GM12873 (cell line): Measurements from ENCODE around the gene FBN2.

Experiments
- TF ChIP-seq, protein P1 (sequence below): IDR thresholded peaks from 2 replicates; pipeline ENCODE4 v1.5.1; 2012; ENCODE audit warnings: low read depth, mild to moderate bottlenecking, moderate library complexity, low read length, control low read depth; ENCODE audit not compliant: insufficient read depth; ENCODE audit errors: missing control alignments

Gene FBN2

GRCh38 chr5:128546658-128547281 lies 8.7 kb upstream of the FBN2 start:
- TF ChIP-seq, protein P1, sequence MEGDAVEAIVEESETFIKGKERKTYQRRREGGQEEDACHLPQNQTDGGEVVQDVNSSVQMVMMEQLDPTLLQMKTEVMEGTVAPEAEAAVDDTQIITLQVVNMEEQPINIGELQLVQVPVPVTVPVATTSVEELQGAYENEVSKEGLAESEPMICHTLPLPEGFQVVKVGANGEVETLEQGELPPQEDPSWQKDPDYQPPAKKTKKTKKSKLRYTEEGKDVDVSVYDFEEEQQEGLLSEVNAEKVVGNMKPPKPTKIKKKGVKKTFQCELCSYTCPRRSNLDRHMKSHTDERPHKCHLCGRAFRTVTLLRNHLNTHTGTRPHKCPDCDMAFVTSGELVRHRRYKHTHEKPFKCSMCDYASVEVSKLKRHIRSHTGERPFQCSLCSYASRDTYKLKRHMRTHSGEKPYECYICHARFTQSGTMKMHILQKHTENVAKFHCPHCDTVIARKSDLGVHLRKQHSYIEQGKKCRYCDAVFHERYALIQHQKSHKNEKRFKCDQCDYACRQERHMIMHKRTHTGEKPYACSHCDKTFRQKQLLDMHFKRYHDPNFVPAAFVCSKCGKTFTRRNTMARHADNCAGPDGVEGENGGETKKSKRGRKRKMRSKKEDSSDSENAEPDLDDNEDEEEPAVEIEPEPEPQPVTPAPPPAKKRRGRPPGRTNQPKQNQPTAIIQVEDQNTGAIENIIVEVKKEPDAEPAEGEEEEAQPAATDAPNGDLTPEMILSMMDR, result no peak

DNA sequence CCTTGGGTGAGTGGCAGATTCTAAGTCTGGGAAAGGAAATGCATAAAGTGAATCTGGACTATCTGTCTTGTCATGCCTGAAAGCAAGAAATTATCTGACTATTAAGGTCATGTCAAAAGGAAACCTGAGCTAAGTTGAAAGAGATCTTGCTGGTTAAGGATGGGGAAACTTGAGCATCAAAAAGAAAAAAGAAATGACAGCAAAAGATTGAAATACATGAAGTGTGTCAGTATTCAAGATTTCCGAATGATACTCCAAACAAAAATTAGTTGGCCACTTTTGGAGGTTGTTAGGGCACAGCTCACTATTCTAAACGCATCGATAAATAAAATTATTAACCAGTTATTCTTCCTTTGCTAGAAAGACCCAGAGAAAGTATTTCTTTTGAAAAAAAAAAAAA lies 3.3 kb upstream of the FBN2 start:
- TF ChIP-seq, protein P1, result no peak

DNA sequence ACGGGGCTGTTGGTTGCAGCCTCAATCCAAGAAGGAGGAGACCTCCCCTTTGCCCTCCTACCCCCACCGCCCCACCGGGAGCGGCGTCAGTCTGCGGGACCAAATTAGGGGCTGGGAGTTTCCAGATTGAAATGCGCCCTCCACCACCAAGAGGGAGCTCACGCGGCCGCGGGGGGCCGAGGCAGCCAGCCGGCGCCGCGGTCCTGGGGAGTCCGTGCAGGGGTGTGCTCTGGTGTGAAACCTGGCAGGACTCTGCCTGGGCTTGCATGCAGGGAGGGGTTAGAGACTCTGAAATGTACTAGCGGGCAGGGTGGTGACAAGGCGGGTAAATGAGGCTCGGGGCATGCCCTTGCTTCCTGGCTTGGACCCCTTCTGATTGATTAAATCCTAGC lies 989 bp upstream of the FBN2 start:
- TF ChIP-seq, protein P1, result no peak

GRCh38 chr5:128538250-128539037 lies 399 bp upstream of the FBN2 start:
- TF ChIP-seq, protein P1, result no peak

- TF ChIP-seq, protein P1, result no peak
Measured at GRCh38 chr5:128537221-128537999, 635 bp downstream of the FBN2 start.

- TF ChIP-seq, protein P1, result no peak
Measured at GRCh38 chr5:128536254-128537220, 1.5 kb downstream of the FBN2 start.
